Globus pallidus (tissue), 1 donor: ENCODE data around the gene POLH.
"Not testable (repeated sequence)": the region's sequence is repeated elsewhere in the genome, so short reads cannot be mapped to it uniquely, and the experiment has no call there.

Source experiments
- DNase-seq: peaks from one replicate; pipeline ENCODE4 v3.0.0-alpha.2; 2015; ENCODE audit warnings: low spot score

POLH gene

DNA sequence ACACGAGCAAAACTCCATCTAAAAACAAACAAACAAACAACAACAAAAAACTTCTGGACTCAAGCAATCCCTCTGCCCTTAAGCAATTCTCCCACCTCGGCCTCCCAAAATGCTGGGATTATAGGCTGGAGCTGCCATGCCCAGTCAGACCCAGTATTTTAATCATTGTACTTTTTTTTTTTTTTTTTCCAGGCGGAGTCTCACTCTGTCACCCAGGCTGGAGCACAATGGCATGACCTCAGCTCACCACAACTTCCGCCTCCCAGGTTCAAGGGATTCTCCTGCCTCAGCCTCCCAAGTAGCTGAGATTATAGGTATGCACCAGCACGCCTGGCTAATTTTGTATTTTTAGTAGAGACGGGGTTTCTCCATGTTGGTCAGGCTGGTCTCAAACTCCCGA, 57.0 kb downstream of the POLH start:
- not testable (repeated sequence) for DNase-seq

GRCh38 chr6:43634702-43635303, 58.8 kb downstream of the POLH start:
- no peak for DNase-seq

DNA sequence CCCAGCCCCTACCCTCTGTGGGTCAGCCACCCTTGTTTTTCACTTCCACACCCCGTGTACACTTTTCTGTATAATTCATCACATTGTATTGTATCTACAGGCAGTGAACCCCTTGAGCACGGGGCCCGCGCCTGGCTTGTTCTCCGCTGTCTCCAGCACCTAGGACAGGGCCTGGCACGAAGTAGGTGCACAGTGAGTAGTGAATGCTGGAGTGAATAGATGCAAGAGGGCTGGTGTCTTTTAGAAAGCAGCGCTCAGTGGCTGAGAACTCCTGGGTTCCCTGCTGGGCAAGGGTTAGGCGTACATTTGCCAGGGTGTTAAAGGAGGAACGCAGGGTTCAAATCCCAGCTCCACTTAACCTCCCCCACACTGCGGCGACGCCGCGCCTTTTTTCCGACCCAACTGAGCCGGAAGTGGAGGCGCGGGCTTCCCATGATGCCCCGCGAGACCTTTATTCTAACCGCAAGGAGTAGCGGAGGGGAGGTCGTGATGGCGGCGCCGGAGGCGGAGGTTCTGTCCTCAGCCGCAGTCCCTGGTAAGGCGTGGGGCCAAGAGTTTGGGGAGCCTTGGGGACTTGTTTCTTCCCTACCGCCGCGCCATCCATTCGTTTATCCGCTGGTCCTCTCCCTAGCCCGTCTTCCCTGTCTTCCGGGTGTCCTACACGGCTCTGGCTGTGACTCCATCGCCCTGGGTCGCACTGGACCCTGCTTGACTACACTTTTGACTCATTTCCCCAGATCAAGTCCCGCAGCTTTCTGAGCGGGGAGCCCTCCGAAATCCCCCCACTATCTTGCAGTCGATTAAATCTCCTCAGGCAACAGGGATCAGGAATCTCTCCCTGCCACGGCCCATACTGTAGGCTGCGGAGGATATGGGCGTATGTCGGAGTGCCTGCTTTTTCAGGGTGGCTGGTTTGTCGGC, 59.7 kb downstream of the POLH start, which contains the start of gene MAD2L1BP:
Gene MAD2L1BP (plus strand): TSS at position 454 of the 921 bp plus-strand sequence. CDS start 36 bp downstream, at position 490.
- DNase-seq = peak; percentile 82

GRCh38 chr6:43636308-43636659, 60.3 kb downstream of the POLH start:
- no peak for DNase-seq

- DNase-seq = no peak
These were observed 64.2 kb downstream of the POLH start for GRCh38 chr6:43639984-43640800.

DNA sequence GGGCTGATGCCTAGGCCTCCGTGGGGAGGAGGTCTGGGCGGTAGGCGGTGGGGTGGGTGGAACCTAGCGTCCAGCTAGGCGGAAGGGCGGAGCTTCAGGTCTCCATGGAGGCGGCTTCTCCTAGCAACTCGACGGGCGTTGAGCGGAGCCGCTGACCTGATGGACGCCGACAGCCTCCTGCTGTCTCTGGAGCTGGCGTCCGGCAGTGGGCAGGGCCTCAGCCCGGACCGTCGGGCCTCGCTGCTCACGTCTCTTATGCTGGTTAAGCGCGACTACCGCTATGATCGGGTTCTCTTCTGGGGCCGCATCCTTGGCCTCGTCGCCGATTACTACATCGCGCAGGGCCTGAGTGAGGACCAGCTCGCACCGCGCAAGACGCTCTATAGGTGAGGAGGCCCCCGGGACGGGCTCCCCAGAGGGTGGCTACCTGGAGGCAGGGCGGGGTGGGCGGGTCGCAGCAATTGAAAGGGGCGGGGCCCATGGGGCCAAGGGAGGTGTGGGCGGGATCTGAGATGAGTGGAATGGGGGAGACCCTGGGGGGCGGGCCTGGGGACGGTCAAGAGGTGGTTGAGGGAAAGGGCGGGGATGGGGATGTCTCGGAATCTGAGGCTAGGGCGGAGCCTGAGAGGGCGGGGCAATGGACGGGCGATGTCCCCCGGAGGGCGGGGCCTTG, 69.1 kb downstream of the POLH start, which contains the start of gene RSPH9:
Gene RSPH9 (plus strand): TSS at position 97 of the 673 bp plus-strand sequence. CDS start 63 bp downstream, at position 160.
- DNase-seq = no peak

- DNase-seq = no peak
These were observed 69.6 kb downstream of the POLH start for GRCh38 chr6:43645613-43645964.

GRCh38 chr6:43647613-43648012, 71.6 kb downstream of the POLH start:
- DNase-seq = no peak

- no peak for DNase-seq
These were observed 72.3 kb downstream of the POLH start for GRCh38 chr6:43648248-43648647.

- DNase-seq = not testable (repeated sequence)
These were observed 76.8 kb downstream of the POLH start for GRCh38 chr6:43652822-43653221.

GRCh38 chr6:43657221-43657802, 81.3 kb downstream of the POLH start:
- DNase-seq = no peak

- no peak for DNase-seq
These were observed 82.2 kb downstream of the POLH start for GRCh38 chr6:43658161-43658560.

DNA sequence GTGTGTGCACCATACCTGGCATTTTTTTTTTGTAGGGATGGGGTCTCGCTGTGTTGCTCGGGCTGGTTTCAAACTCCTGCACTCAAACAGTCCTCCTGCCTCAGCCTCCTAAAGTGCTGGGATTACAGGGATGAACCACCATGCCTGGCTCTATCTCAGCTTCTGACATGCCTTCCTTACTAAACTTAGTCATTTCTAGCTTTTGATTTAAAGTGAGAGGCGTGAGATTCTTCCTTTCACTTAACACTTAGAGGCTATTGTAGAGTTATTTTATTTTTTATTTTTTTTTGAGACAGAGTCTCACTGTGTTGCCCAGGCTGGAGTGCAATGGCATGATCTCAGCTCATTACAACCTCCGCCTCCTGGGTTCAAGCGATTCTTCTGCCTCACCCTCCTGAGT, 87.0 kb downstream of the POLH start:
- DNase-seq = not testable (repeated sequence)
